Right atrium auricular region (tissue), 2 donors: Measurements from ENCODE around the gene OTOS. TPM values are rescaled to one million over a fixed set of nuclear protein-coding genes. Genes with fewer than 3 reads are reported as not detected.

Experiments
- DNase-seq: peaks from one replicate; pipeline ENCODE4 v3.0.0-alpha.2; 2019; ENCODE audit warnings: low spot score
- H3K27ac ChIP-seq, 2 donors: fragments of 200-600 bp; sonication (generic); 1 replicate in 1 of 2; 2 replicates in 1 of 2; pipeline ENCODE4 v1.5.1; 2016 to 2019
- H3K27me3 ChIP-seq, 2 donors: fragments of 200-600 bp; sonication (generic); one replicate each; pipeline versions ENCODE4 v1.5.1 to v1.6.0; 2017 to 2019
- H3K36me3 ChIP-seq: fragments of 200-600 bp; sonication (generic); one replicate; pipeline ENCODE4 v1.5.1; 2016
- H3K4me1 ChIP-seq, 2 donors: fragments of 200-600 bp; sonication (generic); one replicate each; pipeline versions ENCODE4 v1.5.1 to v1.6.0; 2017 to 2019
- H3K4me3 ChIP-seq, 2 donors: fragments of 200-600 bp; sonication (generic); 1 replicate in 1 of 2; 2 replicates in 1 of 2; pipeline ENCODE4 v1.5.1; 2017 to 2019; ENCODE audit warnings: mild to moderate bottlenecking in 1 of 2, moderate library complexity in 1 of 2
- H3K9me3 ChIP-seq, 2 donors: fragments of 200-600 bp; sonication (generic); one replicate each; pipeline ENCODE4 v1.5.1; 2019
- CTCF ChIP-seq, 2 donors: fragments of 200-600 bp; sonication (generic); IDR thresholded peaks; one replicate each; pipeline ENCODE4 v1.5.1; 2019; ENCODE audit warnings: antibody characterized with exemption in 2 of 2
- total RNA-seq, 2 donors: library from RNA; depleted of rRNA; stranded (reverse); fragments of >200 nt; gene quantifications; one replicate each; pipeline ENCODE4 v1.1.0, GENCODE V29; 2016

Gene OTOS
- total RNA-seq, result not detected

- H3K27ac ChIP-seq, result no peak within 1 kb of the TSS
- H3K9me3 ChIP-seq, result no peaks in the 10 kb centered on the region
- H3K4me3 ChIP-seq, result no peak within 1 kb of the TSS
- H3K4me1 ChIP-seq, result peaks cover 0 to 9% of the 10 kb centered on the region in 2 donors
- TF ChIP-seq CTCF (IDR thresholded peaks at IDR 0.05), result no peak
- DNase-seq, result no peak
- H3K27me3 ChIP-seq, result no peaks in the 10 kb centered on the region
- no peaks in the 10 kb centered on the region for H3K36me3 ChIP-seq
Observed at GRCh38 chr2:240140511-240140910, at the start of gene OTOS. OTOS (minus strand) TSS chr2:240140658; CDS start chr2:240140326, 332 bp downstream.

GRCh38 chr2:240189686-240190085, 49.2 kb upstream of the OTOS start:
- H3K4me3 ChIP-seq, result no peak overlapping the region
- TF ChIP-seq CTCF (IDR thresholded peaks at IDR 0.05), result no peak
- no peaks in the 10 kb centered on the region for H3K4me1 ChIP-seq
- no peak for DNase-seq
- no peaks in the 10 kb centered on the region for H3K36me3 ChIP-seq
- H3K27me3 ChIP-seq, result no peaks in the 10 kb centered on the region
- H3K27ac ChIP-seq, result no peak overlapping the region
- H3K9me3 ChIP-seq, result no peaks in the 10 kb centered on the region

- H3K9me3 ChIP-seq, result no peaks in the 10 kb centered on the region
- no peak for DNase-seq
- TF ChIP-seq CTCF (IDR thresholded peaks at IDR 0.05), result no peak
- H3K27ac ChIP-seq, result no peak overlapping the region
- no peak overlapping the region for H3K4me3 ChIP-seq
- H3K36me3 ChIP-seq, result no peaks in the 10 kb centered on the region
- no peaks in the 10 kb centered on the region for H3K4me1 ChIP-seq
- H3K27me3 ChIP-seq, result no peaks in the 10 kb centered on the region
Observed at GRCh38 chr2:240187989-240188590, 47.6 kb upstream of the OTOS start.

GRCh38 chr2:240186191-240186725, 45.8 kb upstream of the OTOS start:
- Histone ChIP-seq H3K27ac (no peak overlapping the region), H3K36me3 (no peaks in the 10 kb centered on the region)
- no peak for DNase-seq

GRCh38 chr2:240184656-240185055, 44.2 kb upstream of the OTOS start:
- no peak for TF ChIP-seq CTCF (IDR thresholded peaks at IDR 0.05)

More at GRCh38 chr2:240186191-240186725, 45.8 kb upstream of the OTOS start:
- no peak overlapping the region for H3K4me3 ChIP-seq
- H3K9me3 ChIP-seq, result no peaks in the 10 kb centered on the region
- no peaks in the 10 kb centered on the region for H3K27me3 ChIP-seq
- no peaks in the 10 kb centered on the region for H3K4me1 ChIP-seq
- no peak for TF ChIP-seq CTCF (IDR thresholded peaks at IDR 0.05)

More at GRCh38 chr2:240184656-240185055, 44.2 kb upstream of the OTOS start:
- no peaks in the 10 kb centered on the region for H3K27me3 ChIP-seq
- no peaks in the 10 kb centered on the region for H3K9me3 ChIP-seq
- H3K36me3 ChIP-seq, result no peaks in the 10 kb centered on the region
- H3K27ac ChIP-seq, result no peak overlapping the region
- no peaks in the 10 kb centered on the region for H3K4me1 ChIP-seq
- no peak for DNase-seq
- H3K4me3 ChIP-seq, result no peak overlapping the region
